A673 (cell line): Measurements from ENCODE around the gene SAYSD1. TPM values are rescaled to one million over a fixed set of nuclear protein-coding genes. Genes with fewer than 3 reads are reported as not detected.

ENCODE experiments used
- BruUV-seq: library from RNA; stranded (reverse); fragments of 400-500 nt; replicated peaks from 2 replicates; lab custom pipeline; 2021; lab: Mats Ljungman, UMichigan
- CTCF ChIA-PET: fragments of 300-600 bp; sonication (Branson Sonifier 250); formaldehyde crosslinking; loops from one replicate; lab custom pipeline; 2022; ENCODE audit warnings: antibody characterized with exemption; lab: Charles Lee
- POLR2A ChIA-PET: fragments of 300-600 bp; sonication (Branson Sonifier 250); formaldehyde crosslinking; loops from one replicate; lab custom pipeline; 2022; ENCODE audit warnings: antibody characterized with exemption; ENCODE audit not compliant: low non-redundant PET; lab: Charles Lee
- DNase-seq: peaks from one replicate; pipeline ENCODE4 v3.0.0-alpha.2; 2015; ENCODE audit warnings: low spot score
- H3K27ac ChIP-seq: fragments of 200-600 bp; sonication (generic); 2 replicates; pipeline ENCODE4 v1.5.1; 2016; ENCODE audit warnings: mixed run types, low read depth, mild to moderate bottlenecking, mixed read lengths, antibody characterized with exemption, low read length; ENCODE audit not compliant: poor library complexity, severe bottlenecking
- H3K27me3 ChIP-seq: fragments of 200-600 bp; sonication (generic); replicated peaks from 2 replicates; pipeline ENCODE4 v1.6.1; 2017; ENCODE audit warnings: mixed run types, low read depth, mild to moderate bottlenecking, mixed read lengths, antibody characterized with exemption, low read length; ENCODE audit not compliant: insufficient read depth, poor library complexity
- H3K36me3 ChIP-seq: fragments of 200-600 bp; sonication (generic); 2 replicates; pipeline ENCODE4 v1.6.1; 2016; ENCODE audit warnings: mixed run types, mild to moderate bottlenecking, mixed read lengths, antibody characterized with exemption, low read length; ENCODE audit not compliant: insufficient read depth, poor library complexity, severe bottlenecking
- H3K4me1 ChIP-seq: fragments of 200-600 bp; sonication (generic); 2 replicates; pipeline ENCODE4 v1.6.1; 2017; ENCODE audit warnings: mixed run types, mild to moderate bottlenecking, mixed read lengths, antibody characterized with exemption, low read length; ENCODE audit not compliant: insufficient read depth, poor library complexity, severe bottlenecking
- H3K4me3 ChIP-seq: fragments of 200-600 bp; sonication (generic); 2 replicates; pipeline ENCODE4 v1.5.1; 2016; ENCODE audit warnings: low read depth, mixed run types, mild to moderate bottlenecking, mixed read lengths, low read length; ENCODE audit not compliant: poor library complexity, severe bottlenecking
- H3K9me3 ChIP-seq: fragments of 200-600 bp; sonication (generic); 2 replicates; pipeline ENCODE4 v1.6.1; 2016; ENCODE audit warnings: mixed run types, low read depth, mild to moderate bottlenecking, mixed read lengths, antibody characterized with exemption, low read length; ENCODE audit not compliant: poor library complexity, severe bottlenecking
- CTCF ChIP-seq: fragments of 300-800, 200-600 bp; sonication (generic); conservative IDR thresholded peaks from 2 replicates; pipeline ENCODE4 v1.5.1; 2017; ENCODE audit warnings: low read depth, mild to moderate bottlenecking, antibody characterized with exemption, low read length, moderate library complexity, mixed read lengths
- EZH2 ChIP-seq: fragments of 200-600 bp; sonication (generic); IDR thresholded peaks from 2 replicates; pipeline ENCODE4 v1.6.1; 2017; ENCODE audit warnings: borderline replicate concordance, low read depth, mild to moderate bottlenecking, mixed read lengths, antibody characterized with exemption, low read length; ENCODE audit not compliant: poor library complexity, severe bottlenecking
- intact Hi-C: fragments of 100-400 bp; cut with micrococcal nuclease; formaldehyde crosslinking; loops from one replicate; pipeline ENCODE4 v1.10.0; 2022; ENCODE audit not compliant: unreplicated experiment
- total RNA-seq: library from RNA; stranded (reverse); gene quantifications from 2 replicates; pipeline ENCODE4 v1.2.3, GENCODE V29; 2021

Gene SAYSD1
- total RNA-seq, 1 experiment from 2014 or later: 16.2 TPM

DNA sequence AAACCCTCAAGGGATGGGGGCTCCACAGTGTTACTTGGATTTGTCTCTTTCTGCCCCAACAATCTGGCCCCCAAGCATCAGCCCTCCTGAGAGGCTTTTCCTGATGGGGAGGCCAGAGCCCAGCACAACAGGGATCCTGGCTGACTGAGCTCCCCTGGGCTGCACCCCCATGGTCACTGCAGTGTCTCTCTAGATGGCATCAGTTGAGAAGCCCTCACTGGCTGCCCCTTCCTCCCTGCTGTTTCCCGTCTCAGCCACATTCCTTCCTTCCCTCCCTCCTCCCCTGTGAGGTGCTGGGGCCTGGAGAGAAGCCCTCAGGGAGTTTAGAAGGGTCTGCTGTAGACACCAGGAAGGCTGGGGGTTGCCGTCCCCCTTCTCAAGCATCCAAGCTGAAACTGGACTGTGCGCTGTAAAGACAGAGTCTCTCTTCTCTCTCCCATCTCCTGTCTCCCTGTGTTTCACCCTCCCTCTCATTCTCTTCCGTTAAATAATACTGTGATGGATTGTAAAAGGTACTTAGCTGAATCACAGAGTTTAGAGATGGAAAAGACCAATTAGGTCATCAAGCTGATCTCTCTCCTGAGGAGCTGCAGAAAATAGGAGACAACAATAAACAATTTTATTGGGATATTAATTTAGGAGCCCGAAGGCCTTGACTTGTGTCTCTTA, 29.7 kb downstream of the SAYSD1 start:
- BruUV-seq: no TSS peak
- POLR2A ChIA-PET: no interaction called here
- Histone ChIP-seq H3K27ac (no peak overlapping the region), H3K9me3 (no peaks in the 10 kb centered on the region), H3K4me1 (no peaks in the 10 kb centered on the region), H3K4me3 (no peak overlapping the region), H3K27me3 (peaks cover 26% of the 10 kb centered on the region), H3K36me3 (no peaks in the 10 kb centered on the region)
- no peak for DNase-seq
- CTCF ChIA-PET: no interaction called here
- intact Hi-C loops: no loop called here
- TF ChIP-seq CTCF (no peak), EZH2 (no peak)

DNA sequence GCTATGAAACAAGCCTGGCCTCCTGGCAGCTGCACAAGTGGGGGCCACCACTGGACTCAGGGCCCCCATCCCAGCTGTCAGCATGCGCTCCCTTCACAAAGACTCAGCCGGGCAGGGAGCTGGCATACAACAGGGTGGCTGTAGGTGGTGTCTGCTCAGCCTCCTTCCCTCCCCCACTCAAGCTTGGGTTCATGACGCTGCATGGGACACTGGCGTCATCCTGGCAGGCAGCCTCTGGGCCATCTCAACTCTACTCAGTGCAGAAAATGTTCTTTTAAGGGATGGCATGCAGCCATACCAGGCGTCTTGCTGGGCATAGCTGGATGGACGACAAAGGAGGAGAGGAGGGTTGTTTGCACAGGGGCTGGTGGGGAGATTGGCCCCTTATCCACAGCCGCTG, 30.5 kb downstream of the SAYSD1 start:
- POLR2A ChIA-PET: interaction anchor here (0.7 kb wide), 1 partner anchor 803 kb away, joined by 3 read pairs; no protein-coding TSS in a partner anchor
- Histone ChIP-seq H3K4me3 (no peak overlapping the region), H3K4me1 (no peaks in the 10 kb centered on the region), H3K36me3 (no peaks in the 10 kb centered on the region), H3K27me3 (peaks cover 24% of the 10 kb centered on the region), H3K27ac (no peak overlapping the region), H3K9me3 (no peaks in the 10 kb centered on the region)
- CTCF ChIA-PET: no interaction called here
- intact Hi-C loops: no loop called here
- TF ChIP-seq EZH2 (no peak), CTCF (no peak)
- BruUV-seq: no TSS peak
- DNase-seq: peak; percentile 10

DNA sequence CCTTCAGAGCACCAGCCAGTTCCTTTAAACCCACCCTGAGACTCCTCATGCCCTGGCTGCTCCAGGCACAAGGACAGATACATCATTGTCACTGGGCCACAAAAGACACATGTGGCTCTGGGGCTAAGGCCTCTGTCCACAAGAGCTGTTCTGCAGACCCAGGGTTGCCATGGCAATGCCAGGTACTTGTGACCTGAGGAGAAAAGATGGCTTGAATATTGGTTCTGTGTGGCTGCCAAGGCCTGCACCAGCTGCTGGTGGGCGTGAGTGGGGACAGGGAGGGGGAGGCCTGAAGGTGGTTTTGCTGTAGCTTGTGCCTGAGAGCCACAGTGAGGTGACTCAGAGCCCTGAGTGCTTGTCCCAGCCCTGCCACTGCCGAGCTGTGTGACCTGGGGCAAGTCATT, 31.8 kb downstream of the SAYSD1 start:
- Histone ChIP-seq H3K4me3 (no peak overlapping the region), H3K27ac (no peak overlapping the region), H3K9me3 (no peaks in the 10 kb centered on the region), H3K36me3 (no peaks in the 10 kb centered on the region), H3K4me1 (no peaks in the 10 kb centered on the region), H3K27me3 (peaks cover 12% of the 10 kb centered on the region)
- ChIA-PET POLR2A (no interaction called here), CTCF (no interaction called here)
- no TSS peak for BruUV-seq
- intact Hi-C loops: no loop called here
- no peak for DNase-seq
- no peak for TF ChIP-seq CTCF
- no peak for TF ChIP-seq EZH2
